Ovary (tissue), 9 donors: ENCODE data around the gene YOD1. TPM values are rescaled to one million over a fixed set of nuclear protein-coding genes. Genes with fewer than 3 reads are reported as not detected.

Experiments
- DNase-seq, 5 donors: peaks; one replicate each; pipeline ENCODE4 v3.0.0-alpha.2; 2019 to 2020
- H3K27ac ChIP-seq, 2 donors: fragments of 200-600 bp; one replicate each; pipeline versions ENCODE4 v1.5.1 to v1.8.0; 2019 to 2022
- H3K27me3 ChIP-seq: fragments of 200-600 bp; one replicate; pipeline ENCODE4 v1.8.0; 2022
- H3K36me3 ChIP-seq: fragments of 200-600 bp; sonication (generic); one replicate; pipeline ENCODE4 v1.5.1; 2019
- H3K4me1 ChIP-seq: one replicate; pipeline ENCODE4 v1.8.1; 2013; ENCODE audit warnings: mild to moderate bottlenecking, moderate library complexity; ENCODE audit not compliant: insufficient read depth
- H3K4me3 ChIP-seq: fragments of 200-600 bp; sonication (generic); one replicate; pipeline ENCODE4 v1.5.1; 2017
- H3K9me3 ChIP-seq, 2 donors: fragments of 200-600 bp in 1 of 2; sonication (generic) in 1 of 2; one replicate each; pipeline versions ENCODE4 v1.5.1 to v1.8.1; 2013 to 2019; ENCODE audit warnings: mild to moderate bottlenecking in 1 of 2, moderate library complexity in 1 of 2
- EP300 ChIP-seq: sonication (generic); formaldehyde crosslinking; IDR thresholded peaks from one replicate; pipeline ENCODE4 v1.6.1; 2017; ENCODE audit warnings: antibody characterized with exemption
- POLR2A ChIP-seq: fragments of 450-650 bp; IDR thresholded peaks from one replicate; pipeline ENCODE4 v1.6.1; 2017; ENCODE audit warnings: antibody characterized with exemption, mild to moderate bottlenecking, moderate library complexity
- WGBS, 3 donors: extraction: QIAGEN DNeasy Blood & Tissue Kit in 1 of 3; methylation state at CpG; one replicate each; pipeline versions ENCODE4 v1.1.5 to v1.1.7; 2013 to 2017; 5-methylcytosine and 5-hydroxymethylcytosine counted together
- intact Hi-C, 4 donors: fragments of 100-400 bp; cut with DNase I; formaldehyde crosslinking; loops; one replicate each; pipeline versions ENCODE4 v1.11.0 to v1.15.1; 2022 to 2023
- polyA plus RNA-seq, 2 donors: library from polyadenylated mRNA; stranded (reverse); fragments of 200-250 nt in 1 of 2; fragments of 350-450 nt in 1 of 2; fragmentation: Illumina TruSeq in 1 of 2; extraction: RNeasy Lipid Tissue Mini Kit (QIAGEN cat#74804) in 1 of 2; gene quantifications; one replicate each; pipeline ENCODE4 v1.2.3, GENCODE V29; 2013 to 2014
- total RNA-seq, 7 donors: library from RNA; depleted of rRNA in 2 of 7; stranded (reverse); fragments of >200 nt in 2 of 7; fragmentation: NEBNext Ultra II Directional in 3 of 7; extraction: Animal tissue kit (Norgen Biotek cat#: 25700) in 3 of 7; gene quantifications; one replicate each; pipeline versions ENCODE4 v1.1.0 to v1.2.4, GENCODE V29; 2016 to 2023
- TF ChIP-seq, protein P1 (sequence below), 3 donors: fragments of 450-650 bp in 2 of 3; fragments of 200-600 bp in 1 of 3; IDR thresholded peaks; one replicate each; pipeline versions ENCODE4 v1.5.1 to v1.8.0; 2016 to 2022; ENCODE audit warnings: antibody characterized with exemption in 3 of 3, mild to moderate bottlenecking in 1 of 3
- donor health status: DM: no; HTN: no; CAD: no; lungs with moderate emphysema.
- donor health status: DM: no; HTN: no; CAD: no.
- donor health status: Bipolar disorder and iron deficiency.
- donor health status: DM: yes; HTN: yes; CAD: no.
- donor health status: DM: no; HTN: no; CAD: no.
- donor health status: DM: yes; HTN: yes; CAD: no.

Gene YOD1
- total and polyA plus RNA-seq, 9 donors, result 2.2 to 8.4 (median 6.0) TPM

DNA sequence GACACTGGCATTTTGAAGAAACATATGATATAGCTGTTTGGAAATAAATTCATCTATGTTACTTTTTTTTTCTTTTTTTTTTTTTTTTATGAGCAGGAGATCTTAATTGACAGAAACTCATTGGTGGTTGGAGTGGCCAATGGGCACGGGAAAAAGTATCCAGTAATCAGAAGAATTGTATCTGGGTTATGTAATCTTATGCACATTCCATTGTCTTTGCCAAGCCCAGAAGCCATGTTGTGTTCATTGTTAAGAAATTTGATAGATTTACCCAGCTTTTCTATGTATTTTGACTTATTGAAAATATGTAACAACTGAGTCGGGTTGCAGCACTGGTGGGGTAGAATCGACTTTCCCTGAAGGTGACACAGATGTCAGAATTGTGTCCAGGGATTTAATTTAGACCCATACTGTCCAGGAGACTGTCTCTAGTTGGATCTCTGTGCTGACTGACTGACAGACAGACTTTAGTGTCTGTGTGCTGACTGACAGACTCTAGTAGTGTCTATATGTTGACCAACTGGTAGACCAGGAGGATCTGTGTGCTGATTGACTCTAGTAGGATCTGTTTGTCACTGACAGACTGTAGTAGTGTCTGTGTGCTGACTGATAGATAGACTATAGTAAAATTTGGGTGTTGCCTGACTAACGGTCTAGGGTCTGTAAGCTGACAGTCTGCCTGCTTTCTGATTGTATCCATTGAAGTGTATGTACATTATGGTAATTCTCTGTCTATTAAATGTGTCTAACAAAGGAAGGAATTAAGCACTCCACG, 25.4 kb upstream of the YOD1 start:
- Histone ChIP-seq H3K4me3 (no peak overlapping the region), H3K27me3 (no peaks in the 10 kb centered on the region), H3K27ac (no peak overlapping the region), H3K9me3 (no peaks in the 10 kb centered on the region), H3K36me3 (no peaks in the 10 kb centered on the region), H3K4me1 (no peaks in the 10 kb centered on the region)
- 68 to 77% (median 69%) methylated on average over 5 of the region's 5 CpGs for WGBS, 3 donors
- no peak for TF ChIP-seq POLR2A
- TF ChIP-seq, protein P1, sequence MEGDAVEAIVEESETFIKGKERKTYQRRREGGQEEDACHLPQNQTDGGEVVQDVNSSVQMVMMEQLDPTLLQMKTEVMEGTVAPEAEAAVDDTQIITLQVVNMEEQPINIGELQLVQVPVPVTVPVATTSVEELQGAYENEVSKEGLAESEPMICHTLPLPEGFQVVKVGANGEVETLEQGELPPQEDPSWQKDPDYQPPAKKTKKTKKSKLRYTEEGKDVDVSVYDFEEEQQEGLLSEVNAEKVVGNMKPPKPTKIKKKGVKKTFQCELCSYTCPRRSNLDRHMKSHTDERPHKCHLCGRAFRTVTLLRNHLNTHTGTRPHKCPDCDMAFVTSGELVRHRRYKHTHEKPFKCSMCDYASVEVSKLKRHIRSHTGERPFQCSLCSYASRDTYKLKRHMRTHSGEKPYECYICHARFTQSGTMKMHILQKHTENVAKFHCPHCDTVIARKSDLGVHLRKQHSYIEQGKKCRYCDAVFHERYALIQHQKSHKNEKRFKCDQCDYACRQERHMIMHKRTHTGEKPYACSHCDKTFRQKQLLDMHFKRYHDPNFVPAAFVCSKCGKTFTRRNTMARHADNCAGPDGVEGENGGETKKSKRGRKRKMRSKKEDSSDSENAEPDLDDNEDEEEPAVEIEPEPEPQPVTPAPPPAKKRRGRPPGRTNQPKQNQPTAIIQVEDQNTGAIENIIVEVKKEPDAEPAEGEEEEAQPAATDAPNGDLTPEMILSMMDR (IDR thresholded peaks at IDR 0.05), result no peak
- no peak for TF ChIP-seq EP300
- intact Hi-C loops, result loop anchor here in 2 of 4 donors (10.0 kb wide), 2 partner anchors 162 to 328 kb away; no protein-coding TSS in a partner anchor
- no peak for DNase-seq

DNA sequence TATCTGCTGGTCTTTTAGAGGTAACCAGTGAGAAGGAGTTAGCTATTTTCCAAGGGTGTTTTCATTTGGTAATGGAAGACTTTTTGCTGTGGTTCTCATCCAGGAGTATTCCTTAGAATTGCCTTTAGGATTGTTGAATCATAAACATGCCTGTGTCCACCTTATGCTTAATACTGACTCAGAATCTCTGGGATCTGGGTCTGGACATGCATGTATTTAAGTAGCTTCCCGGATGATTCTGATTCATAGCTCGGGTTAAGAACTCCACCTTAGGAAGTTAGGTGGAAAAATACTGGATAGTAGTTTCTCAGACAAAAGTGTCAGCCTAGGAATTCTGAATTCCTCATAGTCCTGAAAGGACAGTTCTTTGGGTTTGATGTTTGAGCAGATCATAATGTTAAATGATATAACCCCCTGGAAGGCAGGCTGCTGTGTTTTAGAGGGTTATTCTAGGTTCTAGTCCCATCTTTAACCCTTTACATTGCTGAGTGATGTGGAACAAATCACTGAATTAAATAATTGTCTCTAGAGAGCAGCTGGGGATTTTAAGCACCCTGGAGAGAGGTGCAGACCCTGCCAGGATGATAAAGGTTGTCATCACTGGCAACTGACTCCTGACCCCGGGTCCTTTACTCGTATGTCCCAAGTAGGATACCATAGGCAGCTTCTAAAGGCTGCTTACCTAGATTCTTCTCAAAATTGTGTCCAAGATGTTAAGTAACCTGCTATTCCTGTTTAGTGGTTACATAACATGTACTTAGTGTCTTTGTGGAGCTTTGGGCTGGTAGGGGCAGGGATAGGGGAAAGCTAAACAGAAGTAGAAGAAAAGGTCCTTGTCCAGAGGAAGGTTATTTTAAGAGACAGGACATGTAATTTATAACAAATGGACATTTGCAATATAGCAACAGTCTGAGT, 23.2 kb upstream of the YOD1 start:
- H3K4me1 ChIP-seq, result no peaks in the 10 kb centered on the region
- no peak for TF ChIP-seq EP300
- TF ChIP-seq, protein P1 (IDR thresholded peaks at IDR 0.05), result no peak
- no peak for TF ChIP-seq POLR2A
- no peaks in the 10 kb centered on the region for H3K36me3 ChIP-seq
- H3K9me3 ChIP-seq, result no peaks in the 10 kb centered on the region
- H3K27ac ChIP-seq, result no peak overlapping the region
- no peak overlapping the region for H3K4me3 ChIP-seq
- DNase-seq, result no peak
- intact Hi-C loops, result loop anchor here in 2 of 4 donors (10.0 kb wide), 2 partner anchors 159 to 331 kb away; no protein-coding TSS in a partner anchor
- no peaks in the 10 kb centered on the region for H3K27me3 ChIP-seq
- WGBS, 3 donors, result 66 to 75% (median 74%) methylated on average over 4 of the region's 4 CpGs

DNA sequence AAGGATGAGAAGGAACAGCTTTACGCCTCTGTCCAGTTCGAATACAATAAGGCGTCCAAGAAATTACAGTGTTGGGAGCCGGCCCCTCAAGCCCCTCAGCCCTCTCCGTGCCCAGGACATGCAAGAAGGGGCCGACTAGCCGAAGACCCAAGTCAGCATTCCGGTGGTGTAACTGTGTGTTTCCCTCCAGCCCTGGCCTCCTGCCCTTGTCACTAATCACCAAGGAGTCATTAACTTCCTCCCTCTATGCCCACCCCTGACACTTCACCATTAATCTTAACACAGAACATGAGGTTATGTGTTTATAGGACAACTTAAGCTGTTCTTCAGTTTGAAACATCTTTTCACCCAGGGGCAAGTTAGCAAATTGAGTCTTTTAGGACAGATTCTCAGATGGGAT, 21.2 kb upstream of the YOD1 start:
- H3K27me3 ChIP-seq, result no peaks in the 10 kb centered on the region
- no peak overlapping the region for H3K4me3 ChIP-seq
- H3K9me3 ChIP-seq, result no peaks in the 10 kb centered on the region
- intact Hi-C loops, result loop anchor here in 2 of 4 donors (10.0 kb wide), 2 partner anchors 157 to 333 kb away; no protein-coding TSS in a partner anchor
- H3K36me3 ChIP-seq, result no peaks in the 10 kb centered on the region
- no peak overlapping the region for H3K27ac ChIP-seq
- WGBS, 3 donors, result 77 to 80% (median 78%) methylated on average over 8 of the region's 8 CpGs
- DNase-seq, result no peak
- no peaks in the 10 kb centered on the region for H3K4me1 ChIP-seq
- TF ChIP-seq, protein P1 (IDR thresholded peaks at IDR 0.05), result no peak
- TF ChIP-seq POLR2A, result no peak
- TF ChIP-seq EP300, result no peak

DNA sequence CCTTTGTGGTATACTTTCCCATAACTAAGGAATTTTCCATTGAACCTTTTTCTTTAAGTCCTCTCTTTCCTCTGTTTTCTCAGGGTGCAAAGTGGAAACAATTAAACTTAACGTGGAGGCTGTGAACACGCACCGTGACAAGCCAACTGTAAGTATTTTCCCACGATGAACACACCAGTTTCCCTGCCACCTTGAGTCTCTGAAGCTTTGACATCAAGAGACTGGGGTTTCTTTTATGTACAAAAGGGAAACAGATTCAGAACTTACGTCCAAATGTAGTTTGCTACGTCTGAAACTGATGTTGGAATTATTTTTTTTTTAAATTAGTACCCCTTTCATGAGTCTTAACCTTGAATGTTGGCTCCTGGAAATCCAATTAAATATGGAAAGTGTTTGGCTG, 20.4 kb upstream of the YOD1 start:
- no peak overlapping the region for H3K4me3 ChIP-seq
- no peaks in the 10 kb centered on the region for H3K27me3 ChIP-seq
- H3K4me1 ChIP-seq, result no peaks in the 10 kb centered on the region
- DNase-seq, result no peak
- H3K9me3 ChIP-seq, result no peaks in the 10 kb centered on the region
- H3K27ac ChIP-seq, result no peak overlapping the region
- 90 to 93% (median 93%) methylated on average over 6 of the region's 6 CpGs for WGBS, 3 donors
- no peak for TF ChIP-seq EP300
- intact Hi-C loops, result loop anchor here in 2 of 4 donors (10.0 kb wide), 2 partner anchors 157 to 333 kb away; no protein-coding TSS in a partner anchor
- H3K36me3 ChIP-seq, result no peaks in the 10 kb centered on the region
